ENCODE data around the gene UNC5A.

DNA sequence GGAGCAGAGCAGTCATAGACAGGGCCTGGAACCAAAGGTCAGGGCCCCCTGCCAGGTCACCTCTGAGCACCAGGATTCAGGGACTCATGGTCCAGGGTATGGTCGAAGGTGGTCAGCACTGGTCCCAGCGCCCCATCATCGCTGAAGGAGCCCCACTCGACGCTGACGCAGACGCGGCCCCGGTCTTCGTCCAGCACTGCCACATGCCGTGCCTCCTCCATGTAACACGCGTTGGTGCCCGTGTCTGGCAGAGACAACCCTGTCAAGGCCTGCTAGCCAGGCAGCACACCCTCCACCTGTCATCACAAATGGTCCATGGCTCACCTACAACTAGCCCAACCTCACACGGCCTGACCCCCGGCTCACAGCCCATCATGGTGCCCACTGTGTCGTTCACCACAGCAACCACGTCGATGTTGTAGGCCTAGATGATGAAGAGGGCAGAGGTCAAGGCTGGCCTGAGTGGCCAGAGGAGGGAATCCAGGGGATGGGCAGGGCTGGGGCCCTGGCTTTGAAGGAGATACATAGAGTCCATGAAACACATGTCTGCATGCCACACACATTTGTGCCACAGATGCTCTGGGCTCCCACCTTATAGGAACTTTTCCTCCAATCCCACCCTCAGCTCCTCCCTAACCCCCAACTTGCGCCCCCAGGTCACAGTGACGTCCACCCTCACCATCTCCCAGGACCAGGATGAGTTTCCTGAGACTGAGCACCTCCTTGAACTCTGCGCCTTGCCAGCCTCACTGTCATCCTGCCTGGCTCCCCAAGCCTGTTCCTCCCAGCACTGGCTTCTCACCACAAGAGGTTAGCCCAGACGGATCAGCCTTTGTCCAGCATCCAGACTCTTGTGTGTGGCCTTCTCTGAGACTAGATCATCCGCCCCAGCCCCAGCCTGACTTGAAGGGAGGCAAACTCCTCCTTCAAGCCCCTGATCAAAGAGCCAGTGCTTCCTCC is 79.2 kb downstream of the UNC5A start:
- TF ChIP-seq POLR2AphosphoS5 (IDR thresholded peaks at IDR 0.05; ENCODE audit: borderline replicate concordance, low read depth, low read length) (no peak), EZH2 (IDR thresholded peaks at IDR 0.05) (no peak), FOXP2 (optimal IDR thresholded peaks at IDR 0.05; ENCODE audit: control extremely low read depth, extremely low read length, insufficient read depth) (no peak)

All from SK-N-MC (cell line).